Measurements from ENCODE around the gene GCHFR.

Gene GCHFR

DNA sequence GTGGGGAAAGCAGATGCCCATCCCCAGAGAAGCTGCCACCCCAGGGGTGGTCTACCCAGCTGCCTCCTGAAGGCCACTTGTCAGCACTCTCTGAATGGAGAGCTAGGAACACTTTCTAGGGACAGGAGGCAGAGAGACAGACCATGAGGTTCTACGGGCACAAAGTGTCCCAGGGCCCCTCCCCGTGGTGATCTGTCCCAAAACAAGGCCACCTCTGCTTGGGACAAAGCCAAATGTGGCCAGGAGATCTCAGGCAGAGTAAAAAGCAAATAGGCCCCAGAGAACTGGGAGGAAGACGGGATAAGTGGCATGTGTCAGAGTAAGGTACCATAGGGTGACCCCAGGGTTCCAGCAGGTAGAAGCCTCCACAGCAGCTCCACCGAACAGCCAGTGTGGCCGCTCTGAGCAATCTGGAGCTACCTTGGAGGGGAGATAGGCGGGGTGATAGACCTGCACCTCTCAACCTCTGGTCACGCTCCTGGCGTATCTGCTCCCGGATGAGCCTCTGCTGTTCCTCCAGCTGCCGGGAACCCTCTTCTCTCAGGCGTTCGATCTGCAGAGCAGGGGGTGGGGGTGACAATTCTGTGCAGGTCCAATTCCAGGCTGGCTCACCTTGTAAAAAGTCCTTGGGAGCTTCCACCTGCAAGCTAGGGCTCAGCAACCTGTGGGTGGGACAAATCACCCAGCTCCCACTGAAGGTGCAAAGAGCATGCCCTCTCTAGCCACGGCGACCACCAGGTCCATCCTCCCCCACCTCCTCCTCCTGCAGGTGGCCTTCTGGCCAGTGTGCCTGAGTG, 12.1 kb downstream of the GCHFR start:
- DNase-seq = no peak

GRCh38 chr15:40776537-40777141, 12.8 kb downstream of the GCHFR start:
- no peak for DNase-seq

DNA sequence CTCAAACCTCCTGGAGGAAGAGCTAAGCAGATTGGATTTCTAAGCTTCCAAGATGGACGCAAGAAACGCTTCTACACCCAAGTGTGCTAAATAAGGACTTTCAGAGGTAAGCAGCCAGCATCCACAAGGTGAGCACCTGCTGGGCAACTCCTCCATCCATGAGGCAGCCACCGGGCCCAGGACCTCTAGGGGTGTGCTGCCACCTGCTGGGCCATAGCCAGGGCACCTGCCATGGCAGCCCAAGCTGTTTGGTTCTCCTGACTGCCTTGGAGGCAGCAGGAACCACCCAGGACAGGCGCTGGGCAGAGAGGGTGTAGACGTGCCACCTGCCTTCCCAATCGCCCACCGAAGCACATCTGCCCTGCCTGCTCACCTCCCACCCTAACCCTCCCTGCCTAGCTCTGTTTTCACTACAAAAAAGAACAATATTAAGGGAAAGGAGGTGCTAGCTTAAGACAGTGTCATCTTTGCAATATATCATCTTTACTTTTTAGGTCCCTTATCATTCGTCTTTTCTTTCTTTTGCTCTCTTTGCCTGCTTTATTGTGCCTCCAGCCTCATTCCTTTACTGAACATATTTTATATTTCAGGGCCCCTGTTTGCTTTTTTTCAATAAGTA, 18.9 kb downstream of the GCHFR start:
- peak; percentile 48 for DNase-seq

DNA sequence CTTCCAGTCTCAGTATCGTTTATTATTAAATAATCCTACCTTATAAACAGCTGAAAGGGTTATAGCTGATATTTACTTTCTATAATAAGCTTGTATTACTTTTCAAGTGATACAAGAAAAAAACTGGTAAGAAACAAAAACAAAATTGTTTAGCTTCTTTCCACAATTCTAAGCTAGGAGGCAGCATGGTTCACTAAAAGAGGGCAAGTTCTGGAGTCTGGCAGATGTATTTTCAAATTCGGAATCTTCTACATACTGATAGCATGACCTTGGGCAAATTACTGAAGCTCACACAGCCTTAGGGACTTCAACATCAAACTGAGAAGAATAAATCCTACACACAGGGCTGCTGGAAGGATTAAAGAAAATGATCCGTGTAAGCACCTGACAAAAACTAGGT, 21.3 kb downstream of the GCHFR start:
- no peak for DNase-seq

DNA sequence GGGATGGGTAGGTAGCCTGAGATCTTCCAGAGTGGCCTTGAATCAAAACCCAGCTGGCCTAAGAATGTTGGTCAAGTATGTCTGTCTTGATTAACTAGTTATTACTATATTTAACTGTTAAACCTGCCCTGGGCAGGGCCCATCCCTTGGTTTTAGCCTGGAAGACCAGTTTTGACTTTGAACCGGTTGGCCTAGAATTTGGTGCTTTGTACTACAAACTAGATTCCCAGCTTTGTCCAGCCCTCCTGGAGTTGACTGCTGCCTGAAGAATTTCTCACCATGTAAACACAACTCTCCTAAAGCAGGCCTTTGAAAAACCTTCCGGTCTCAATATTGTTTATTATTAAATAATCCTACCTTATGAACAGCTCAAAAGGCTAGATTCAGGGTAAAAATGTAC, 21.9 kb downstream of the GCHFR start:
- no peak for DNase-seq

DNA sequence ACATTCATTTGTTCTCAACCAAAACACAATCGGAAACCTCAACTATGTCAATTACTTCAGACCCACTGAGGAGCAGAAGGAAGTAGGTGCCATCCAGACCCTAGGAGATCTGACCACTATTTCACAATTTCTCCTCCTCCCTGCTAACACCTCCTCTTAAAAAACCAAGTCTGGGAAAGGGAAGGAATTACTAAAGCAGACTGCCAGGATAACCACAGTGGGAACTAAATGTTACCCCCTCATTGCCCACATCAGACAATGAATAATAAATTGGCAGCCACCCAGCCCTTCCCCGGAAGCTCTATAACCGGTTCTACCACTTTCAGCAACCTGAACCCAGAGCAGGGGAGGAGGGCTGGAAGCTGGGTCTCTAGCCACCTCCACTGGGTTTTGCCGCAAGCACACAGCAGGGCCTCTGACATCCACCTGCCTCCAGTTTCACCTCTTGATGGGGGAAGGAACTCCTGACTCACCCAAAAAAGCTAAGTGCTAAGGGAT, 23.5 kb downstream of the GCHFR start:
- DNase-seq = peak; percentile 40

DNA sequence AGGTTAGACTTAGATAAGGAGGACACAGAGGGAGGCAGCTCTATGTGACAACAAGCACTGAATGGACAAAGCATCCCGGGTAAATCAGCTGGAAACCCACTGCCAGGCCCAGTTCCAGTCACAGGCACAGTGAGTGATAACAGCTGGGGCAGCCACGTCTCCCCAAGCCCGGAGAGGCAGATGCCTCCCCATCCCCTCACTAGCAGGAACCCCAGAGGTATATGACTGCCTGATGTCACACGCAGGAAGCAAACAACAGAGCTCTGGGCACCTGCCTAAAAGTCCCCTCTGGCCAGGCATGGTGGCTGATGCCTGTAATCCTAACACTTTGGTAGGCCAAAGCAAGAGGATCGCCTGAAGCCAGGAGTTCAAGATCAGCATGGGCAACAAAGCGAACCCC, 24.1 kb downstream of the GCHFR start:
- no peak for DNase-seq

- no peak for DNase-seq
These were observed 25.3 kb downstream of the GCHFR start for GRCh38 chr15:40789119-40789518.

GRCh38 chr15:40789999-40790398, 26.1 kb downstream of the GCHFR start:
- no peak for DNase-seq

DNA sequence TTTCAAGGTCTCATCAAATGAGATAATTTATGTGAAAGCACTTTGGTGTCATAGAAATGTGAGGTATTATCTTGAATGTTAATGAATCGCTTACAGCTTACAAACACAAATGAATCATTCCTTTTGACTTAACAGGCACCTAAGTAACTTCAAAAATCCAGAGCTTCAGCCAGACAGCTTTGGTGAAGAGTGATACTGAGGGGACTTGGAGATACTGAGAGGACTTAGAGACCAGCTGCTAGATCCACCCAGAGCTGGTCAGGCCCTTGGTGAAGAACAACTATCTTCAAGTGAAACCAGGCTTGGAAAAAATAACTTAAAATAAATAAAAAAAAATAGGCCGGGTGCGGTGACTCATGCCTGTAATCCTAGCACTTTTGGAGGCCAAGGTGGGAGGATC, 26.9 kb downstream of the GCHFR start:
- DNase-seq = no peak

DNA sequence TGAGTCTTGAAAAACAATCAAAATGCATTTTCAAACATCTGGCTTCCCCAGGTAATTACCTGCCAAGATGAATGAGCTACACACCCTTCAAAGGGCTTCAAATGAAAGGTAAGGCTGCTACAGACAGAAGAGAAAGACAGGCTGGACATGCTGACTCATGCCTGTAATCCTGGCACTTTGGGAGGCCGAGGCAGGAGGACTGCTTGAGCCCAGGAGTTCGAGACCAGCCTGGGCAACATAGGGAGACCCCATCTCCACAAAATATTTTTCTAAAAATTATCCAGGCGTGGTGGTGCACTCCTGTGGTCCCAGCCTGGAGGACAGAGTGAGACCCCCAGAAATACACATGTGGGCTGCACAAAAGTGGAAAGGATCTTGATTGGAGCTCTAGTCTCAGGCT, 28.5 kb downstream of the GCHFR start:
- no peak for DNase-seq

DNA sequence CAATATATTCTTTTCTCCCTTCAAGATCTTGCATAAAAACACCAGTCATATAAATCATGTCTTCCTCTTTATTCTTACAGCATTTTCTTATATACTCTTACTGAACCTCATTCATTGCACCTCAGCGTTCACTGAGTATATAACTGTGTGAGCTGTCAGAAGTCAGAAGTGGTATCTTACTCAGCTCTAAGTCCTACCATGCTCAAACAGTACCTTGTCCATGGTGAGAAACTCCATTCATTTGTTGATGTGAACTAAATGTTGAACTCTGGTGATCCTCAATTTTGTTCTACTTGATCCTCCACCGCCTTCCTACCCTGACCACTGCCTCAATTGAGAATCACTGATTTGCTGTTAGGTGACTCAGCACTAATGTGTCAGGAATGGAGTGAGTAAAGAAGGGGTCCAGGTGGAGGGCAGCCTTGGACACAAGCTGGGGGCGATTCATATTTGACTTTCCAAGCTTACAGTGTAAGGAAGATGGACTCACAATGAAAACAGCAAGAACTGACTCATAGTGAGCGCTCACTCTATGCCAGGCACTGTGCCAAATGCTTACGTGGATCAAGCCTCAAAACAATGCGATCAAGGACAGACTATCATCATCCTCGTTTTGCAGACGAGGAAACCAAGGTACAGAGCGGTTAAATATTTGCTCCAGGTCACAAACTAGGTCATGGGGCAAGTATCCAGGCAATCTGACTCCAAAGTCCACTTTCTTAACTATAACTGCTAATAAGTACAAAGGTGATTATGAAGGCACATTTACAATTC, 29.5 kb downstream of the GCHFR start:
- no peak for DNase-seq

DNA sequence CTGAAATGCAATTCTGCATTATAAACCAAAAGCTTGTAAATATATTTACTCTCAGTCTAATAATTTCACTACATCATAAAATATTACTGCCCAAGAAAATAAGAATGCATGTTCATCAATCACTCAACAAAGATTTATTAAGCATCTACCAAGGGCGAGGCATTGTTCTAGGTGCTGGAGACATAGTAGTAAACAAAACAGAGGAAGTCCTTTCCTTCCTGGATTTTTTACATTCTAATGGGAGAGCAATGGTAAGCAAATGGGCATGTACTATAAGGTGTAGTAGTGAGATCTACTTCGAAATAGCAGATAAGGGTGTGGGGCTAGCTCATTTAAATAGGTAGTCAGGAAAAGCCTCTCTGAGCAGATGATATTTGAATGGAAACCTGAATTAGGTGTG, 32.2 kb downstream of the GCHFR start:
- no peak for DNase-seq

DNA sequence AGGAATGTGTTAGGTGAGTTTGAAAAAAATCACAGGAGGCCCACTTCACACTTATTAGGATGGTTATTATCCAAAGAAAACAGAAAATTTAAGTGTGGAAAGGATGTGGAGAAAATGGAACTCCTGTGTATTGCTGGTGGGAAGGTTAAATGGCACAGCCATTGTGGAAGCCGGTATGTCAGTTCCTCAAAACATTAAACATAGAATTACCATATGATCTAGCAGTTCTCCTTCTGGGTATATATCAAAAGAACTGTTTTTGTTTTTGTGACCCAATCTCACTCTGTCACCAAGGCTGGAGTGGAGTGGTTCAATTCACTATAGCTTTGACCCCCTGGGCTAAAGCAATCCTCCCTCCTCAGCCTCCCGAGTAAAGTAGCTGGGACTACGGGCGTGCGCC, 32.6 kb downstream of the GCHFR start:
- DNase-seq = no peak

GRCh38 chr15:40799523-40799922, 35.7 kb downstream of the GCHFR start:
- DNase-seq = no peak

DNA sequence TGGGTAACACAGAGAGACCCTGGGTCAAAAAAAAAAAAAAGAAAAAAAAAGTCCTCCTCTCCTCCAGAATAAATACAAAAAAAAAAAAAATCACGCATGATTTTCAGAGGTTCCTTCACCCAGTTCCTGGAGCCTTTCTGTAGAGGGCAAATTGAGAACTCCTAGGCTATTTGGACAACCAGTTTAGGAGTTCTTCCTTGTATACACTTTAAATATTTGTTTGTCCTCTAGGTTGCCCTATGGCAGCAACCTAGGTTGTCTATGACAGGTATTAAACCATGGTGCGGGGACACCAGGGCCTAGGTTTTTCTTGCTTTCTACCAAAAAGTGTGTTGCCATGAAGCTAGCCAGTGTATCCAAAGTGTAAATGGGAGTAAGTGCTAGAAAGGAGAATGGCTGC, 39.2 kb downstream of the GCHFR start:
- DNase-seq = no peak

- no peak for DNase-seq
These were observed 39.8 kb downstream of the GCHFR start for GRCh38 chr15:40803688-40804087.

DNA sequence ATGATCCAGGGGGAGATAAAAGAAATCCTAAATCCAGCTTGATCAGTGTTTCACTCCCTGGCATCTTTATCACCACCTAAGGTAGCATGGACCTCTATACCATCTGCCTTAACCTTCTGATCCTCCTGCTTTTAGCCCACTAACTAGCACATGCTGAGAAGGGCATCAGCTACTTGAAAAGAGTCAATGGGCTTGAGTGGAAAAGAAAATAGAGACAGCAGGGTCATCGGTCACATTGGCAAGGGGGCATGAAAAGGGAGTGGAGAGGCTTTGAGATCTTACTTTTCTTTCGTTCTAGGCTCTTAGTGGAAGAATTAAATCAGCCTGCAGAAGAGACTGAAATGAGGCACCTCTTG, 42.8 kb downstream of the GCHFR start:
- DNase-seq = no peak

DNA sequence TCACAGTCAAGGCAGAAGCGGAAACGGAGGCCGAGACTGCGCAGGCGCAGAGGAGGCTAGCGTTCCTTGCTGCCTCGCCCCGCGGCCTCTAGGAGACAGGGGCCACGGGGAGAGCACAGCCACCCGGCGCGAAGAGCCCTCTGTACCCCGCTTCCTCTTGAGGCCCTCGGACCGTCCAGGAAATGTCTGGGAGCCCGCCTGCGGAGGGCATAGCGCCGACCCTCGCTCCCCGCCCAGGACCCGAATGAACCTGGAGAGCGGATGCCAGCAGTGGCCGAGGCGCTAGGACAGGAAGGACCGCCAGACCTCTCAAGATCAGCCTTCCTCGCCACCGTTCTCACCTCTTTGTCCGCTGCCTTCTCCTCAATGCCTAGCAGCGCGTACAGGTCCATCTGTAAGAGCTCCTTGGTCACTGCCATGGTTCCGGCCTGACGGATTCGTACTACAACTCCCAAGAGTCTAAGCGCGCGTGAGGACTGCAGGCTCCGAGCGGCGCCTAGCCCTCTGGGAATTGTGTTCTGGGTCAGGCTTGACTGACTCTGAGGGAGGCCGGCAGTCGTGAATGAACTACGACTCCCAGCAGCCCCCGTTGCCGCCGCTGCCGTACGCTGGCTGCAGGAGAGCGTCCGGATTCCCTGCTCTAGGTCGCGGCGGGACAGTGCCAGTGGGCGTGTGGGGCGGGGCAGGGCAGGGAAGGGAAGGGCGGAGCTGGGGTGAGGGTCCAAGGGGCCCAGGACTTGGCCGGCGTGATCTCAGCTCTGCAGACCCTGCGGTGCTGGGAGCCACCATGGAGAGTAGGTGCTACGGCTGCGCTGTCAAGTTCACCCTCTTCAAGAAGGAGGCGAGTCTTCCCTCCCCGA, 43.4 kb downstream of the GCHFR start, which contains the start of the genes DNAJC17 and ZFYVE19:
Gene DNAJC17, minus strand, starts transcription at position 446 of the 860 bp plus-strand sequence. Its CDS starts 27 bp downstream, at position 419.
Gene ZFYVE19, plus strand, starts transcription at position 62 of the 860 bp plus-strand sequence. Its CDS starts 501 bp downstream, at position 563.
- DNase-seq = peak; percentile 94

- no peak for DNase-seq
These were observed 44.1 kb downstream of the GCHFR start for GRCh38 chr15:40807888-40808461.

DNA sequence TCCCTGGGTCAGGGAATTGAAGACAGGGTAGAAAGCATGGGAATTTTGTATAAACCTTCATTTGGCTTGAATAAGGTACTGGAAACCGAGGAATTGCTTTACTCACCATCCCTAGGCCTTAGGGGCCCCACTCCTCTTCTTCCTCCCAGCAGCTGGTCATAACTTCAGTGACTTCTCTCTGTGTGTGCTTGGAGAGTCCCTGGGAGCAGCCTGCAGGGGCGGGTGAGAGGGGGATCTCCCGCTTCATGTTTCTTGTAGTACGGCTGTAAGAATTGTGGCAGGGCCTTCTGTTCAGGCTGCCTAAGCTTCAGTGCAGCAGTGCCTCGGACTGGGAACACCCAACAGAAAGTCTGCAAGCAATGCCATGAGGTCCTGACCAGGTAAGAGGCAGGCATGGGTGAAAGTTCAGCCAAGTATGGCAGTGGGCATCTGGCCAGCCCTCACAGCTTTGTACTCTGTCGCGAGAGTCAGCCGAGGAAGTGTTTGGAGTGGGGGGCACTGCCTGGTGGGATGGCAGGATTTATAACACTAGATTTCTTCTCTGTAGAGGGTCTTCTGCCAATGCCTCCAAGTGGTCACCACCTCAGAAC, 45.1 kb downstream of the GCHFR start:
- DNase-seq = no peak

Data from right kidney (tissue), 1 donor.